ENCODE data around the gene KRTAP10-5.
A peak's percentile ranks its signal among the peaks of the same experiment; 100 is the strongest.
"Not testable (repeated sequence)": the region's sequence is repeated elsewhere in the genome, so short reads cannot be mapped to it uniquely, and the experiment has no call there.

KRTAP10-5 gene

GRCh38 chr21:44550285-44550684, 30.1 kb downstream of the KRTAP10-5 start:
- H2BK120ac ChIP-seq (ENCODE audit: low read depth, low read length); H3K27me3 ChIP-seq (ENCODE audit: insufficient read depth, low read length, poor library complexity); H4K5ac ChIP-seq (ENCODE audit: low read length); H3K36me3 ChIP-seq (ENCODE audit: control insufficient read depth, insufficient read depth, low read length); H3K4me1 ChIP-seq (ENCODE audit: control insufficient read depth, low read depth, low read length); H3K4ac ChIP-seq (ENCODE audit: low read depth, low read length); H2BK15ac ChIP-seq (replicated peaks; ENCODE audit: low read depth); DNase-seq; H3K9ac ChIP-seq (ENCODE audit: low read length); H3K23ac ChIP-seq (ENCODE audit: low read length); H3K4me3 ChIP-seq (ENCODE audit: low read length); H3K27ac ChIP-seq (ENCODE audit: low read depth, low read length); H2AK5ac ChIP-seq (ENCODE audit: low read length); H3K79me2 ChIP-seq (ENCODE audit: control insufficient read depth, insufficient read depth, low read length); H3K4me2 ChIP-seq (ENCODE audit: low read length); H2BK5ac ChIP-seq (ENCODE audit: low read length); H4K8ac ChIP-seq (ENCODE audit: low read depth, low read length); H3K18ac ChIP-seq (ENCODE audit: low read length); H3K79me1 ChIP-seq (ENCODE audit: low read length): not testable (repeated sequence)
- WGBS (ENCODE audit: extremely low coverage, insufficient coverage, low lambda C conversion rate): no CpG with 5 or more reads among the region's 17 CpGs
- peak overlapping the region; percentile 34 for H3K56ac ChIP-seq (ENCODE audit: low read length)

DNA sequence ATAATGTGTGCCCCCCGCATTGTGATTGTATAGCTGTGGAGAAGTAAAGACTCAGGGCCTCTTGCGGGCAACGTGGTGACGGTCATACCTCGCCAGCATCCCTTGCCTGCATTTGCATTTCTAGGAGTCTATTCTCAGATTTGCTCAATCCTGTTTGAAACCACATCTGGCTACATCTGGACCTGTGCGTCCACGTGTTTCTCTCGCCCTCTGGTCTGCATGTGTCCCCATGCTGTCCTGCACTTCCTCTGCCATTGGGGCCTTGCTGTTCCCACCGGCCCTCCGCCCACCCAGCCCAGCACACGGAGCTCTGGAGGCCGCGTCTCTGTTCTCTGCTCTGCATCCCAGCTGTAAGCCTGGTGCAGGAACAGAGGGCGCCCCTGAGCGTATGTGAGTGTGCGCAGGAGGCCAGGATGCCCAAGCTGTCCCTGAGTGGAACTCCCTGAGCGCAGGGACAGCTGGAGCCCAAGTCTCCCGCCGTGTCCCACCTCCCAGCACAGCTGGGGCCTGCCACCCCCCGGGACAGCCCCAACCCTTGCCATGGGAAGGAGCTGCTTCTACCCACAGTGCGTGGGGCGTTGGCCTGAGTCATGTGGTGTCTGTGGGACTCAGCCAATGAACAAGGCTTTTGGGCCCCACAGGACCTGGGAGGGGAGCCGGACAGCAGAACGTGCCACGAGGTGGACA, 30.7 kb downstream of the KRTAP10-5 start:
- DNase-seq: no peak
- no peak overlapping the region for H3K4ac ChIP-seq (ENCODE audit: low read depth, low read length)
- no CpG with 5 or more reads among the region's 25 CpGs for WGBS (ENCODE audit: extremely low coverage, insufficient coverage, low lambda C conversion rate)

GRCh38 chr21:44548922-44549321, 31.5 kb downstream of the KRTAP10-5 start:
- H2AK5ac ChIP-seq (ENCODE audit: low read length): peak overlapping the region; percentile 51
- H3K18ac ChIP-seq (ENCODE audit: low read length): peak overlapping the region; percentile 51
- H2BK120ac ChIP-seq (ENCODE audit: low read depth, low read length): peak overlapping the region; percentile 52
- peak overlapping the region; percentile 30 for H2BK5ac ChIP-seq (ENCODE audit: low read length)
- peak overlapping the region; percentile 53 for H3K27ac ChIP-seq (ENCODE audit: low read depth, low read length)
- no CpG with 5 or more reads among the region's 14 CpGs for WGBS (ENCODE audit: extremely low coverage, insufficient coverage, low lambda C conversion rate)
- no peaks in the 10 kb centered on the region for H3K79me1 ChIP-seq (ENCODE audit: low read length)
- peak overlapping the region; percentile 58 for H3K4ac ChIP-seq (ENCODE audit: low read depth, low read length)
- no peak overlapping the region for H4K8ac ChIP-seq (ENCODE audit: low read depth, low read length)
- no peak overlapping the region for H3K23ac ChIP-seq (ENCODE audit: low read length)
- H3K27me3 ChIP-seq (ENCODE audit: insufficient read depth, low read length, poor library complexity): no peaks in the 10 kb centered on the region
- DNase-seq: peak; percentile 56
- no peaks in the 10 kb centered on the region for H3K36me3 ChIP-seq (ENCODE audit: control insufficient read depth, insufficient read depth, low read length)
- no peaks in the 10 kb centered on the region for H3K79me2 ChIP-seq (ENCODE audit: control insufficient read depth, insufficient read depth, low read length)
- no peak overlapping the region for H4K5ac ChIP-seq (ENCODE audit: low read length)
- H3K4me3 ChIP-seq (ENCODE audit: low read length): no peak overlapping the region
- H3K56ac ChIP-seq (ENCODE audit: low read length): peak overlapping the region; percentile 58
- H3K9ac ChIP-seq (ENCODE audit: low read length): peak overlapping the region; percentile 27
- H3K4me2 ChIP-seq (ENCODE audit: low read length): no peak overlapping the region
- no peak overlapping the region for H2BK15ac ChIP-seq (replicated peaks; ENCODE audit: low read depth)
- peaks cover 9% of the 10 kb centered on the region for H3K4me1 ChIP-seq (ENCODE audit: control insufficient read depth, low read depth, low read length)

More for the DNA sequence above, 30.7 kb downstream of the KRTAP10-5 start:
- peak overlapping the region; percentile 59 for H2BK5ac ChIP-seq (ENCODE audit: low read length)
- no peak overlapping the region for H3K4me2 ChIP-seq (ENCODE audit: low read length)
- no peak overlapping the region for H3K27ac ChIP-seq (ENCODE audit: low read depth, low read length)
- no peak overlapping the region for H2BK120ac ChIP-seq (ENCODE audit: low read depth, low read length)
- H3K27me3 ChIP-seq (ENCODE audit: insufficient read depth, low read length, poor library complexity): no peaks in the 10 kb centered on the region
- H4K8ac ChIP-seq (ENCODE audit: low read depth, low read length): no peak overlapping the region
- H3K79me2 ChIP-seq (ENCODE audit: control insufficient read depth, insufficient read depth, low read length): no peaks in the 10 kb centered on the region
- H2BK15ac ChIP-seq (replicated peaks; ENCODE audit: low read depth): no peak overlapping the region
- no peak overlapping the region for H3K23ac ChIP-seq (ENCODE audit: low read length)
- H3K56ac ChIP-seq (ENCODE audit: low read length): peak overlapping the region; percentile 58
- H2AK5ac ChIP-seq (ENCODE audit: low read length): peak overlapping the region; percentile 88
- H3K79me1 ChIP-seq (ENCODE audit: low read length): no peaks in the 10 kb centered on the region
- no peaks in the 10 kb centered on the region for H3K36me3 ChIP-seq (ENCODE audit: control insufficient read depth, insufficient read depth, low read length)
- peak overlapping the region; percentile 9 for H3K18ac ChIP-seq (ENCODE audit: low read length)
- H3K4me1 ChIP-seq (ENCODE audit: control insufficient read depth, low read depth, low read length): peaks cover 9% of the 10 kb centered on the region
- no peak overlapping the region for H3K4me3 ChIP-seq (ENCODE audit: low read length)
- no peak overlapping the region for H3K9ac ChIP-seq (ENCODE audit: low read length)
- no peak overlapping the region for H4K5ac ChIP-seq (ENCODE audit: low read length)

- Histone ChIP-seq H3K27ac (ENCODE audit: low read depth, low read length) (peak overlapping the region; percentile 53), H2AK5ac (ENCODE audit: low read length) (peak overlapping the region; percentile 51), H3K79me2 (ENCODE audit: control insufficient read depth, insufficient read depth, low read length) (no peaks in the 10 kb centered on the region), H4K5ac (ENCODE audit: low read length) (no peak overlapping the region), H2BK5ac (ENCODE audit: low read length) (peak overlapping the region; percentile 30), H3K9ac (ENCODE audit: low read length) (peak overlapping the region; percentile 27), H3K36me3 (ENCODE audit: control insufficient read depth, insufficient read depth, low read length) (no peaks in the 10 kb centered on the region), H3K79me1 (ENCODE audit: low read length) (no peaks in the 10 kb centered on the region), H3K18ac (ENCODE audit: low read length) (peak overlapping the region; percentile 51), H2BK120ac (ENCODE audit: low read depth, low read length) (peak overlapping the region; percentile 52), H3K56ac (ENCODE audit: low read length) (peak overlapping the region; percentile 58), H3K4me2 (ENCODE audit: low read length) (no peak overlapping the region), H3K27me3 (ENCODE audit: insufficient read depth, low read length, poor library complexity) (no peaks in the 10 kb centered on the region), H3K4ac (ENCODE audit: low read depth, low read length) (peak overlapping the region; percentile 58), H2BK15ac (replicated peaks; ENCODE audit: low read depth) (no peak overlapping the region), H3K23ac (ENCODE audit: low read length) (no peak overlapping the region), H3K4me1 (ENCODE audit: control insufficient read depth, low read depth, low read length) (peaks cover 9% of the 10 kb centered on the region), H4K8ac (ENCODE audit: low read depth, low read length) (no peak overlapping the region), H3K4me3 (ENCODE audit: low read length) (no peak overlapping the region)
- DNase-seq: no peak
- WGBS (ENCODE audit: extremely low coverage, insufficient coverage, low lambda C conversion rate): no CpG with 5 or more reads among the region's 13 CpGs
Observed at GRCh38 chr21:44548381-44548780, 32.0 kb downstream of the KRTAP10-5 start.

DNA sequence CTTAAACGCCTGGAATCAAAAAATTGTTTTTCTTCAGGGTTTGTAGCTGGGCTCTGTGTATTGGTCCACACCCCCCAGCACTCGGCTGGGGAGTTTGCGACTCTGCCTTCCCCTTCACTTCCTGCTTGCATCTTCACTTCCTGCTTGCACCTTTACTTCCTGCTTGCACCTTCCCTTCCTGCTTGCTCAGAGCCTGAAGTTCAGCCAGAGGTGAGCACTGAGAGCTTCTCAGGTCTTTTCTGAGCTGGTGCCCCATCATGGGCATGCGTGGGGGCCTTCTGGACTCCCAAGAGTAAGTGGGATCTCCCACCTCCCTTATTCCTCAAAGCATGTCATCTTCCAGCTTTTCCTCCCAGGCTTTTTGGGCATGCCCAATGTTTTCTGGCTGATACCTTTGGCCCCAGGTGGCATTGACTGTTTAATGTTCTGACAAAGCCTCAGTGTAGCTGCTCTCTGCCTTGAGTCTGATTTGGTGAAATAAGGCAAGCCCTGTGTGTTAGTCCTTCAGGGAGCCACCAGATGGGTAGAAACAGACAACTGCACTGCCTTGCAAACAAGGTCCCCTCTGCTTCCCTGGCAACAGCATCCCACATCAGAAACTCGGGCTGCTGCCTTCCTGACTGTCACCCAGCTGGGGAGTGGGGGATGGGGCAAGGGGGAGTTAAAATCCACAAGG, 32.6 kb downstream of the KRTAP10-5 start:
- Histone ChIP-seq H3K4me3 (ENCODE audit: low read length) (no peak overlapping the region), H3K79me2 (ENCODE audit: control insufficient read depth, insufficient read depth, low read length) (no peaks in the 10 kb centered on the region), H3K79me1 (ENCODE audit: low read length) (no peaks in the 10 kb centered on the region), H3K4ac (ENCODE audit: low read depth, low read length) (peak overlapping the region; percentile 46), H3K27me3 (ENCODE audit: insufficient read depth, low read length, poor library complexity) (no peaks in the 10 kb centered on the region), H2BK15ac (replicated peaks; ENCODE audit: low read depth) (no peak overlapping the region), H2AK5ac (ENCODE audit: low read length) (no peak overlapping the region), H3K23ac (ENCODE audit: low read length) (no peak overlapping the region), H3K4me1 (ENCODE audit: control insufficient read depth, low read depth, low read length) (peaks cover 9% of the 10 kb centered on the region), H4K8ac (ENCODE audit: low read depth, low read length) (no peak overlapping the region), H3K27ac (ENCODE audit: low read depth, low read length) (no peak overlapping the region), H4K5ac (ENCODE audit: low read length) (no peak overlapping the region), H3K4me2 (ENCODE audit: low read length) (no peak overlapping the region), H3K18ac (ENCODE audit: low read length) (no peak overlapping the region), H3K9ac (ENCODE audit: low read length) (no peak overlapping the region), H2BK5ac (ENCODE audit: low read length) (no peak overlapping the region), H2BK120ac (ENCODE audit: low read depth, low read length) (no peak overlapping the region), H3K56ac (ENCODE audit: low read length) (no peak overlapping the region), H3K36me3 (ENCODE audit: control insufficient read depth, insufficient read depth, low read length) (no peaks in the 10 kb centered on the region)
- no CpG with 5 or more reads among the region's 5 CpGs for WGBS (ENCODE audit: extremely low coverage, insufficient coverage, low lambda C conversion rate)
- peak; percentile 28 for DNase-seq
